ENCODE measurements around the gene ENGASE.

The ENGASE gene

DNA sequence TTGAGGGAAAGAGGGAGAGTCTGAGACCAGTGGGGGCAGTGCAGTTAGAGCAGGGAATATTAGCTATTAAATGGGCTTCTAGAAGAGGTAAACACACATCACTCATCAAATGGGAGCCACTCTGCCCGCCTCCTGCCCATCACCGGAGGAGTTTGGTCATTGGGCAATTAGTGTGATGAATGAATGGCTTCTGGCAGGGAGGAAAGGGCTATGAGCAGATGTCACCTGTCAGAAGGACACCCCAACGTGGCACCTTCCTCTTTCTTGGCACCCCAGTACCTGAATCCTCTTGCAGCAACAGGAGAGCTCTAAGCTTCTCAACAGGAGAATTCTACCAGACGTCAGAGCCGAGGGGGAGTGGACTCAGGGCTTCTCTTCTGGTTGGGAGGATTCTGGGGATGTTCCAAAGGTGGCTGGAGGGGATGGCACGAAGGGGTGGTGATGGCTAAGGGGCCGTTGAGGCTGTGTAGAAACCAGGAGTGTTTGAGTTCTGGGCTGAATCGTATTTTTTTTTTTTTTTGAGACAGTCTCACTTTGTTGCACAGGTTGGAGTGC is 39.6 kb upstream of the ENGASE start:
- DNase-seq (ENCODE audit: low read depth): no peak
- no peak for TF ChIP-seq CTCF (IDR thresholded peaks at IDR 0.05; ENCODE audit: insufficient read depth, low read depth, low read length, missing control alignments)
- no peak overlapping the region for H3K4me3 ChIP-seq (ENCODE audit: low read length)

GRCh38 chr17:79035686-79036085 is 38.9 kb upstream of the ENGASE start:
- TF ChIP-seq CTCF (IDR thresholded peaks at IDR 0.05; ENCODE audit: insufficient read depth, low read depth, low read length, missing control alignments): no peak
- no peak for DNase-seq (ENCODE audit: low read depth)
- H3K4me3 ChIP-seq (ENCODE audit: low read length): no peak overlapping the region

- H3K4me3 ChIP-seq (ENCODE audit: low read length): no peak overlapping the region
- no peak for DNase-seq (ENCODE audit: low read depth)
- TF ChIP-seq CTCF (IDR thresholded peaks at IDR 0.05; ENCODE audit: insufficient read depth, low read depth, low read length, missing control alignments): no peak
These were observed 38.4 kb upstream of the ENGASE start for GRCh38 chr17:79036181-79036580.

DNA sequence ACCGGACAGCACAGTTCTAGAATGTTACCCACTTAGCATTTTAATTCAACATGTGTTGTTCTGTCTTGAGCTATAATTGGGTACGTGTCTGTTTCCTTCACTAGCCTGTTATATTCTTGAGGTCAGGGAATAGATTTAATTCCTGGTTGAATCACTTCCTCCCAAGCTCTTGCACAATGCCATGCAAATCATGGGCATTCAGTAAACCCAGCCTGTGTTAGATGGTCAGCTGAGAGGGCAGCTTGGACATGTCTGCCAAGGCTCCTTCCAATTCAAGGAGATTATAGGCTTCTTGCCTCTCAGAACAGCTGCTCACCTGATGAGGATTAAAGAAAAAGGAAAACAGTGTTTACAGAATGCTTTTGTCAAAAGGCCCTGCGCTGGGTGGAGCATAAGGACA is 38.0 kb upstream of the ENGASE start:
- DNase-seq (ENCODE audit: low read depth): peak; percentile 83
- TF ChIP-seq CTCF (IDR thresholded peaks at IDR 0.05; ENCODE audit: insufficient read depth, low read depth, low read length, missing control alignments): no peak
- H3K4me3 ChIP-seq (ENCODE audit: low read length): no peak overlapping the region

GRCh38 chr17:79038545-79039135 is 36.0 kb upstream of the ENGASE start:
- DNase-seq (ENCODE audit: low read depth): peak; percentile 94

GRCh38 chr17:79039171-79039570 is 35.5 kb upstream of the ENGASE start:
- no peak overlapping the region for H3K4me3 ChIP-seq (ENCODE audit: low read length)
- DNase-seq (ENCODE audit: low read depth): no peak
- TF ChIP-seq CTCF (IDR thresholded peaks at IDR 0.05; ENCODE audit: insufficient read depth, low read depth, low read length, missing control alignments): no peak

More at GRCh38 chr17:79038545-79039135, 36.0 kb upstream of the ENGASE start:
- TF ChIP-seq CTCF (IDR thresholded peaks at IDR 0.05; ENCODE audit: insufficient read depth, low read depth, low read length, missing control alignments): no peak
- no peak overlapping the region for H3K4me3 ChIP-seq (ENCODE audit: low read length)

DNA sequence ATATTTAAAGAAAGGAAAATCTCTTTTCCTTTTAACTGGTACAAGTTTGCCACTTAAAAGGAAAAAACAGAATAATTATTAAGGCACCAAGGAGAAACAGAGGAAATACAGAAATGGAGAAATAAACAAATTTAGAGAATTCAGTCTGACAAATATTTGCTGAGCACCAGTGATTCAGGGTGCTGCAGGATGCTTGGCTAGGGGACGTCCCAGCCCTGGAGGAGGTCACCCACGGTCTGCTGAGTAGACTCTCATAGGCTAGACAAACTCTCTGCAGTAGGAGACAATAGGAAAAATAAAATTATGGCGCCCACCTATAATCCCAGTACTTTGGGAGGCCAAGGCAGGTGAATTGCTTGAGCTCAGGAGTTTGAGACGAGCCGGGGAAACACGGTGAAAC is 34.7 kb upstream of the ENGASE start:
- no peak for DNase-seq (ENCODE audit: low read depth)
- no peak overlapping the region for H3K4me3 ChIP-seq (ENCODE audit: low read length)
- no peak for TF ChIP-seq CTCF (IDR thresholded peaks at IDR 0.05; ENCODE audit: insufficient read depth, low read depth, low read length, missing control alignments)

All from epithelial cell of esophagus (primary cell).